Measurements from ENCODE around the gene ATP6V1F. TPM values are rescaled to one million over a fixed set of nuclear protein-coding genes. Genes with fewer than 3 reads are reported as not detected.

Gene ATP6V1F
- polyA plus RNA-seq, 1 donor (not counting 4 experiments of a cell fraction or from before 2014, with no cell fraction given): 263 TPM

DNA sequence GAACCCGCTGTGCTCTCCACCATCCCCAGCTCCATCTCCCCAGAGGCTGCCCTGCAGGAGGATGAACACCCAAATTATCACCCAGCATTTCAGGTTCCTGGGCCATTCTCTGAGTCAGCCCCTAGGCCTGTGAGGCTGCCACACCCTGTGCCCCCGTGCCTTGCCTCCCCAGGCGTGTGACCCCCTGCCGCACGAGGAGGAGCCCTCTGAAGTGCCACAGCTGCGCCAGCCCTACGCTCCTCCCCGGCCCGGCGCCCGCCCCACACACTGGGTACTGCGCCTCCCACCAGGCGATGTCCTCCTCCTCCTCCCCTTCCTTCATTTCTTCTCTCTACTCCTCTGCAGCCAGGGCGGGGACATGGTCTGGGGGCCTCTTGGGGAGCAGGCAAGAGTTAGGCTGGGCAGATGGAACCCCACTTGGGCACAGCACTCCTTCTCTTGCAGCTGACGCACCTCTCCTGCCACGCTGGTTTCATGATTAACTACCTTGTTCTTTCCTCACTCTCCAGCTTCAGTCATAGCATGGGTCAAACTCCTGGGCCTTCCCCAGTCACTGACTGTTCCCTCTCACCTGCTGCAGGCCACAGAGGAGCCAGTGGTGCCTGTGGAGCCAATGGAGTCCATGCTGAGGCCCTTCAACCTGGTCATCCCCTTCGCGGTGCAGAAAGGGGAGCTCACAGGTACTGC lies 12.7 kb upstream of the ATP6V1F start:
- no peak for FAIRE-seq
- dilution Hi-C loops (cut with MboI; ENCODE audit: extremely low pct_ligation_motif_present, low sequenced_read_pairs): no loop called here
- no peaks in the 10 kb centered on the region for H3K27me3 ChIP-seq (ENCODE audit: control insufficient read depth, extremely low read depth, insufficient read depth, low read length)
- H3K9ac ChIP-seq (ENCODE audit: control insufficient read depth, extremely low read depth, insufficient read depth, low read length): no peak overlapping the region
- no peaks in the 10 kb centered on the region for H3K9me1 ChIP-seq (ENCODE audit: control insufficient read depth, extremely low read depth, insufficient read depth, low read length)
- no peaks in the 10 kb centered on the region for H4K20me1 ChIP-seq (ENCODE audit: control insufficient read depth, extremely low read depth, insufficient read depth, low read length)
- H3K79me2 ChIP-seq (ENCODE audit: control insufficient read depth, insufficient read depth, low read length): no peaks in the 10 kb centered on the region
- H3K4me3 ChIP-seq (ENCODE audit: control insufficient read depth in 2 of 3, extremely low read depth in 1 of 3, insufficient read depth in 2 of 3, low read depth in 1 of 3, low read length in 3 of 3): no peak overlapping the region
- TF ChIP-seq CTCF (optimal IDR thresholded peaks at IDR 0.05 in 1 of 3, IDR thresholded peaks at IDR 0.05 in 1 of 3, conservative IDR thresholded peaks at IDR 0.05 in 1 of 3; ENCODE audit: extremely low read depth in 1 of 3, insufficient read depth in 2 of 3, low read length in 3 of 3) (no peak), EZH2 (IDR thresholded peaks at IDR 0.05; ENCODE audit: low read length) (no peak)
- no peak overlapping the region for H2AFZ ChIP-seq (ENCODE audit: control insufficient read depth, low read length)
- no peak for DNase-seq (ENCODE audit: low read depth, low spot score)
- H3K9me3 ChIP-seq (ENCODE audit: control insufficient read depth, low read depth, low read length): no peaks in the 10 kb centered on the region
- H3K4me1 ChIP-seq (ENCODE audit: control insufficient read depth, extremely low read depth, insufficient read depth, low read length): no peaks in the 10 kb centered on the region
- H3K4me2 ChIP-seq (ENCODE audit: control insufficient read depth, extremely low read depth, insufficient read depth, low read depth, low read length): no peak overlapping the region
- H3K27ac ChIP-seq (ENCODE audit: control insufficient read depth, insufficient read depth, low read length): no peak overlapping the region
- no peaks in the 10 kb centered on the region for H3K36me3 ChIP-seq (ENCODE audit: control insufficient read depth in 2 of 2, extremely low read depth in 1 of 2, insufficient read depth in 2 of 2, low read length in 2 of 2)

- FAIRE-seq (no peak), DNase-seq (ENCODE audit: low read depth, low spot score) (no peak)
- no peak overlapping the region for H3K9ac ChIP-seq (ENCODE audit: control insufficient read depth, extremely low read depth, insufficient read depth, low read length)
- H2AFZ ChIP-seq (ENCODE audit: control insufficient read depth, low read length): no peak overlapping the region
- H3K79me2 ChIP-seq (ENCODE audit: control insufficient read depth, insufficient read depth, low read length): no peaks in the 10 kb centered on the region
- dilution Hi-C loops (cut with MboI; ENCODE audit: extremely low pct_ligation_motif_present, low sequenced_read_pairs): no loop called here
- no peaks in the 10 kb centered on the region for H4K20me1 ChIP-seq (ENCODE audit: control insufficient read depth, extremely low read depth, insufficient read depth, low read length)
- H3K27me3 ChIP-seq (ENCODE audit: control insufficient read depth, extremely low read depth, insufficient read depth, low read length): no peaks in the 10 kb centered on the region
- TF ChIP-seq CTCF (optimal IDR thresholded peaks at IDR 0.05 in 1 of 3, IDR thresholded peaks at IDR 0.05 in 1 of 3, conservative IDR thresholded peaks at IDR 0.05 in 1 of 3; ENCODE audit: extremely low read depth in 1 of 3, insufficient read depth in 2 of 3, low read length in 3 of 3) (no peak), EZH2 (IDR thresholded peaks at IDR 0.05; ENCODE audit: low read length) (no peak)
- no peaks in the 10 kb centered on the region for H3K9me3 ChIP-seq (ENCODE audit: control insufficient read depth, low read depth, low read length)
- H3K9me1 ChIP-seq (ENCODE audit: control insufficient read depth, extremely low read depth, insufficient read depth, low read length): no peaks in the 10 kb centered on the region
- no peak overlapping the region for H3K4me2 ChIP-seq (ENCODE audit: control insufficient read depth, extremely low read depth, insufficient read depth, low read depth, low read length)
- no peak overlapping the region for H3K27ac ChIP-seq (ENCODE audit: control insufficient read depth, insufficient read depth, low read length)
- H3K4me3 ChIP-seq (ENCODE audit: control insufficient read depth in 2 of 3, extremely low read depth in 1 of 3, insufficient read depth in 2 of 3, low read depth in 1 of 3, low read length in 3 of 3): no peak overlapping the region
- H3K4me1 ChIP-seq (ENCODE audit: control insufficient read depth, extremely low read depth, insufficient read depth, low read length): no peaks in the 10 kb centered on the region
- H3K36me3 ChIP-seq (ENCODE audit: control insufficient read depth in 2 of 2, extremely low read depth in 1 of 2, insufficient read depth in 2 of 2, low read length in 2 of 2): no peaks in the 10 kb centered on the region
Observed at GRCh38 chr7:128852537-128853254, 10.0 kb upstream of the ATP6V1F start.
